HepG2 (cell line): ENCODE results near the gene SAP30. TPM values are rescaled to one million over a fixed set of nuclear protein-coding genes. Genes with fewer than 3 reads are reported as not detected.
A peak's percentile ranks its signal among the peaks of the same experiment; 100 is the strongest.

Experiments
- ARID5B ChIP-seq: IDR thresholded peaks from 2 replicates; pipeline ENCODE4 v1.4.0; 2020; ENCODE audit warnings: mild to moderate bottlenecking, missing genetic modification reagents
- BCL6 ChIP-seq: IDR thresholded peaks from 2 replicates; pipeline ENCODE4 v1.6.1; 2016; ENCODE audit warnings: missing genetic modification reagents, missing compliant biosample characterization
- CREB1 ChIP-seq, 2 experiments: fragments of 450-650 bp in 1 of 2; IDR thresholded peaks; 2 replicates each; pipeline ENCODE4 v1.6.1; 2016 to 2017; ENCODE audit warnings: control low read depth in 1 of 2, mild to moderate bottlenecking in 1 of 2, missing compliant biosample characterization in 1 of 2, missing genetic modification characterization in 1 of 2
- DMAP1 ChIP-seq: IDR thresholded peaks from 2 replicates; pipeline ENCODE4 v1.6.1; 2016
- GATAD2A ChIP-seq: IDR thresholded peaks from 2 replicates; pipeline ENCODE4 v1.6.1; 2016
- HDAC6 ChIP-seq: fragments of 200-600 bp; sonication (generic); IDR thresholded peaks from 2 replicates; pipeline ENCODE4 v1.7.0; 2017; ENCODE audit warnings: mild to moderate bottlenecking, antibody characterized with exemption, low read length, low read depth
- KDM6A ChIP-seq: IDR thresholded peaks from 2 replicates; pipeline ENCODE4 v1.6.1; 2016; ENCODE audit warnings: low read depth
- NPAS2 ChIP-seq: sonication (generic); formaldehyde crosslinking; IDR thresholded peaks from 2 replicates; pipeline ENCODE4 v1.8.0; 2022; ENCODE audit warnings: mild to moderate bottlenecking, missing genetic modification reagents, borderline replicate concordance
- PITX1 ChIP-seq: sonication (generic); formaldehyde crosslinking; IDR thresholded peaks from 2 replicates; pipeline ENCODE4 v1.5.1; 2020; ENCODE audit warnings: mild to moderate bottlenecking, missing genetic modification reagents
- RFX5 ChIP-seq: IDR thresholded peaks from 2 replicates; pipeline ENCODE4 v1.6.1; 2011; ENCODE audit warnings: low read depth, low read length, improper control_type of control experiment
- SOX5 ChIP-seq: IDR thresholded peaks from 2 replicates; pipeline ENCODE4 v1.6.1; 2016; ENCODE audit warnings: borderline replicate concordance
- SP140L ChIP-seq: sonication (generic); formaldehyde crosslinking; IDR thresholded peaks from 2 replicates; pipeline ENCODE4 v1.4.0; 2020; ENCODE audit warnings: missing genetic modification reagents, borderline replicate concordance
- TEF ChIP-seq: sonication (generic); formaldehyde crosslinking; IDR thresholded peaks from 2 replicates; pipeline ENCODE4 v1.5.0; 2020; ENCODE audit warnings: missing genetic modification reagents
- YEATS2 ChIP-seq: sonication (generic); formaldehyde crosslinking; IDR thresholded peaks from 2 replicates; pipeline ENCODE4 v1.4.0; 2020; ENCODE audit warnings: missing genetic modification reagents, borderline replicate concordance
- ZBTB10 ChIP-seq: sonication (generic); formaldehyde crosslinking; IDR thresholded peaks from 2 replicates; pipeline ENCODE4 v1.4.0; 2020; ENCODE audit warnings: missing genetic modification reagents, borderline replicate concordance
- ZBTB38 ChIP-seq: sonication (generic); formaldehyde crosslinking; IDR thresholded peaks from 2 replicates; pipeline ENCODE4 v1.5.1; 2020; ENCODE audit warnings: mild to moderate bottlenecking, missing genetic modification reagents
- ZFP36 ChIP-seq: fragments of 150-350 bp; IDR thresholded peaks from 2 replicates; pipeline ENCODE4 v1.6.1; 2018; ENCODE audit warnings: borderline replicate concordance, low read length, low read depth; ENCODE audit not compliant: partially characterized antibody
- ZMYM2 ChIP-seq: sonication (generic); formaldehyde crosslinking; IDR thresholded peaks from 2 replicates; pipeline ENCODE4 v1.8.0; 2022; ENCODE audit warnings: mild to moderate bottlenecking, missing genetic modification reagents
- ZNF232 ChIP-seq: sonication (generic); formaldehyde crosslinking; IDR thresholded peaks from 2 replicates; pipeline ENCODE4 v1.4.0; 2020; ENCODE audit warnings: missing genetic modification reagents, borderline replicate concordance
- ZNF770 ChIP-seq: sonication (generic); formaldehyde crosslinking; IDR thresholded peaks from 2 replicates; pipeline ENCODE4 v1.5.0; 2020; ENCODE audit warnings: mild to moderate bottlenecking, missing genetic modification reagents
- polyA plus RNA-seq, 8 experiments: library from polyadenylated mRNA; depleted of rRNA in 3 of 8; stranded (reverse) in 7 of 8; unstranded in 1 of 8; fragments of >200 nt; fragmentation: Illumina TruSeq in 4 of 8; extraction: Trizol in 4 of 8; gene quantifications; 2 replicates each; pipeline versions ENCODE4 v1.2.1 to v1.2.3, GENCODE V29; 2011 to 2016; ENCODE audit warnings: low read depth in 4 of 8, missing spikeins in 1 of 8, mixed read lengths in 1 of 8; ENCODE audit not compliant: insufficient read depth in 1 of 8
- total RNA-seq, 5 experiments: library from RNA; depleted of rRNA; stranded (reverse); fragments of >200 nt; fragmentation: Illumina TruSeq; extraction: Trizol; gene quantifications; 2 replicates each; pipeline ENCODE4 v1.2.3, GENCODE V29; 2016; ENCODE audit warnings: low read depth in 1 of 5

The SAP30 gene
- total and polyA plus RNA-seq, 2 of the 13 experiments (the other 11 are each of a cell fraction or from before 2014, with no cell fraction given): 14.2 to 25.1 TPM

- TF ChIP-seq BCL6 (CRISPR knock-in tag) (no peak; the same call in 1 of the 2 replicates), ARID5B (CRISPR knock-in tag) (peak; percentile 35), CREB1 (IDR thresholded peaks at IDR 0.05) (peak; percentile 77), CREB1 (CRISPR knock-in tag; IDR thresholded peaks at IDR 0.05) (peak; percentile 93), ZNF232 (peak; percentile 51; the same call in 1 of the 2 replicates), ZFP36 (no peak), HDAC6 (no peak), ZMYM2 (CRISPR knock-in tag) (peak; percentile 94), SOX5 (CRISPR knock-in tag) (no peak), RFX5 (peak; percentile 84), DMAP1 (CRISPR knock-in tag) (peak; percentile 73; the same call in 1 of the 2 replicates), ZNF770 (CRISPR knock-in tag) (no peak), ZBTB38 (CRISPR knock-in tag) (0 out of 2 replicates have a peak, but pooled peaks have one; percentile 41), ZBTB10 (no peak), SP140L (CRISPR knock-in tag) (no peak), KDM6A (CRISPR knock-in tag) (no peak), YEATS2 (CRISPR knock-in tag) (peak; percentile 75; the same call in 1 of the 2 replicates), PITX1 (peak; percentile 41; the same call in 1 of the 2 replicates), TEF (CRISPR knock-in tag) (0 out of 2 replicates have a peak, but pooled peaks have one; percentile 51), GATAD2A (CRISPR knock-in tag) (peak; percentile 40; the same call in 1 of the 2 replicates), NPAS2 (no peak)
Measured at GRCh38 chr4:173334085-173334890, 36.5 kb upstream of the SAP30 start, which contains the start of gene HMGB2 (continued).
